ENCODE results near the gene RPTOR. TPM values are rescaled to one million over a fixed set of nuclear protein-coding genes. Genes with fewer than 3 reads are reported as not detected.
A peak's percentile ranks its signal among the peaks of the same experiment; 100 is the strongest.
"Not testable (repeated sequence)": the region's sequence is repeated elsewhere in the genome, so short reads cannot be mapped to it uniquely, and the experiment has no call there.

RPTOR gene
- total and polyA plus RNA-seq, 2 experiments from 2014 or later, result 6.6 to 16.1 TPM

DNA sequence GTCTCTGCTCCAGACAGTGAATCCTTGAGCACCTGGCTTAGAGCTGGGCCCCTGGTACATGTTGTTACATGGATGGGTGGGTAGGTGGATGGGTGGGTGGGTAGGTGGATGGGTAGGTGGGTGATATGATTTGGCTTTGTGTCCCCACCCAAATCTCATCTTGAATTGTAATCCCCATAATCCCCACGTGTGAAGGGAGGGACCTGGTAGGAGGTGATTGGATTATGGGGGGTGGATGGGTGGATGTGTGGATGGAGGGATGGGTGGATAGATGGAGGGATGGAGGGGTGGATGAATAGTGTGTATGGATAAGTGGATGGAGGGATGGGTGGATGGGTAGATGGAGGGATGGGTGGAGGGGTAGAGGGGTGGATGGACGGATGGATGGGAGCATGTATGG is 41.6 kb upstream of the RPTOR start:
- no peak overlapping the region for H3K9ac ChIP-seq
- TF ChIP-seq EZH2phosphoT487 (IDR thresholded peaks at IDR 0.05; ENCODE audit: insufficient read depth, low read depth), result no peak
- no peak for TF ChIP-seq EZH2 (IDR thresholded peaks at IDR 0.05; ENCODE audit: insufficient read depth, poor library complexity, severe bottlenecking)
- no peak overlapping the region for H2AFZ ChIP-seq
- H3K4me2 ChIP-seq (ENCODE audit: unreplicated experiment), result no peak overlapping the region
- H3K79me2 ChIP-seq (ENCODE audit: insufficient read depth), result no peaks in the 10 kb centered on the region
- no peaks in the 10 kb centered on the region for H4K20me1 ChIP-seq (ENCODE audit: insufficient read depth)
- no peaks in the 10 kb centered on the region for H3K27me3 ChIP-seq (replicated peaks; ENCODE audit: insufficient read depth)
- in situ Hi-C loops (cut with MboI), result no loop called here
- no peak overlapping the region for H3K27ac ChIP-seq
- 73% methylated on average over 2 of the region's 2 CpGs; no CpG with 5 or more reads in 1 of the 2 experiments for WGBS, 2 experiments (ENCODE audit: low coverage in 1 of 2, low lambda C conversion rate in 2 of 2, missing lambda C conversion rate in 2 of 2)
- no peak for DNase-seq
- no peak overlapping the region for H3K4me3 ChIP-seq
- no peaks in the 10 kb centered on the region for H3K36me3 ChIP-seq (ENCODE audit: low read depth)
- H3K9me2 ChIP-seq (ENCODE audit: insufficient read depth), result no peaks in the 10 kb centered on the region
- H3F3A ChIP-seq (ENCODE audit: insufficient read depth), result peaks cover 27% of the 10 kb centered on the region
- H3K9me3 ChIP-seq (ENCODE audit: low read depth), result no peaks in the 10 kb centered on the region
- peaks cover 29% of the 10 kb centered on the region for H3K4me1 ChIP-seq (ENCODE audit: insufficient read depth)

DNA sequence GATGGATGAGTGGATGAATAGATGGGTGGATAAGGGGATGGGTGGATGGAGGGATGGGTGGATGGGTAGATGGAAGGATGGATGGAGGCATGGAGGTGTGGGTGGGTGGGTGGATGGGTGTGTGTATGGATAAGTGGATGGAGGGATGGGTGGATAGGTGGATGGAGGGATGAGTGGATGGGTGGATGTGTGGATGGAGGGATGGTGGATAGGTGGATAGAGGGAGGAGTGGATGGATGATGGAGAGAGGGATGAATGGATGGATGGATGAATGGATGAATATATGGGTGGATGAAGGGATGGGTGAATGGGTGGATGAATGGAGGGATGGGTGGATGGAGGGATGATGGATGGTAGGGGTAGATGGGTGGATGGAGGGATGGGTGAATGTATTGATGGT is 40.7 kb upstream of the RPTOR start:
- no peak overlapping the region for H3K4me3 ChIP-seq
- H3K79me2 ChIP-seq (ENCODE audit: insufficient read depth), result no peaks in the 10 kb centered on the region
- no peaks in the 10 kb centered on the region for H3K27me3 ChIP-seq (replicated peaks; ENCODE audit: insufficient read depth)
- no peak overlapping the region for H2AFZ ChIP-seq
- no peaks in the 10 kb centered on the region for H3K9me2 ChIP-seq (ENCODE audit: insufficient read depth)
- H3K36me3 ChIP-seq (ENCODE audit: low read depth), result no peaks in the 10 kb centered on the region
- no peak overlapping the region for H3K9ac ChIP-seq
- TF ChIP-seq EZH2phosphoT487 (IDR thresholded peaks at IDR 0.05; ENCODE audit: insufficient read depth, low read depth), result no peak
- TF ChIP-seq EZH2 (IDR thresholded peaks at IDR 0.05; ENCODE audit: insufficient read depth, poor library complexity, severe bottlenecking), result no peak
- in situ Hi-C loops (cut with MboI), result no loop called here
- DNase-seq, result no peak
- no peaks in the 10 kb centered on the region for H3K9me3 ChIP-seq (ENCODE audit: low read depth)
- H3K4me1 ChIP-seq (ENCODE audit: insufficient read depth), result peaks cover 21% of the 10 kb centered on the region
- peaks cover 27% of the 10 kb centered on the region for H3F3A ChIP-seq (ENCODE audit: insufficient read depth)
- no peaks in the 10 kb centered on the region for H4K20me1 ChIP-seq (ENCODE audit: insufficient read depth)
- no peak overlapping the region for H3K4me2 ChIP-seq (ENCODE audit: unreplicated experiment)
- H3K27ac ChIP-seq, result no peak overlapping the region

DNA sequence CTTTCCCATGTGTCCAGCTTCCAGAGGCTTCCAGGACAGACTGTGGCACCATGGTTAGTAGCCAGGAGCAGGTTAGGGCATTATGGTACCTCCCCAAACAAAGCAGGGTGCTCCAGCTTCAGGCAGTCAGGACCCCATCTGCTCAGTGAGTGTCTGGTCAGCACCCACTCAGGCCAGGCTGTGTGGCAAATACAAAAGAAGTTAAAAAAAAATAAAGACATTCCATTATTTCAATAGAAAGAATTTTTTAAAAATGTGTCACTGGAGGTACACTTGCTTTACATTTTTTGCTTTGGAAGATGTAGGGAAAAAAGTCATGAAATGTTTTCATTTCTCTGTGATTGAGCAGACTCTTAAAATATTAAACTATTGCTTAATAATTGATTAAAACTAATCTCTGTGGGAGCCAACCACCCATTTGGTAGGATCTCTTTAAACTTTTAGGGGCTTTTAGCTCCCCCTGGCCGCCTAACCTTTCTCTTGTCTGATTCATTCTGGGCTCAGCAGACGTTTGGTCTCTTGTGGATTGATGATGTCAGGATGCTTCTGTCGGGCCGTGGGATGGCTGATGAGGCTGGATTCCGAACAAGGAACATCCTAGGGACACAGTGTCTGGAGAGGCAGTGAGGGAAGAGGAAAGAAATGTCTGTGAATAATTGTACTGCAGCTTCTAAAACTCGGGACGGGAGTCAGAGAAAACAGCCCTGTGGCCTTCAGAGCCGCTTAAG is 39.8 kb upstream of the RPTOR start:
- in situ Hi-C loops (cut with MboI), result no loop called here
- Histone ChIP-seq H3K36me3 (ENCODE audit: low read depth) (no peaks in the 10 kb centered on the region), H2AFZ (peak overlapping the region; percentile 38), H4K20me1 (ENCODE audit: insufficient read depth) (no peaks in the 10 kb centered on the region), H3K27me3 (replicated peaks; ENCODE audit: insufficient read depth) (no peaks in the 10 kb centered on the region), H3K79me2 (ENCODE audit: insufficient read depth) (no peaks in the 10 kb centered on the region), H3K4me1 (ENCODE audit: insufficient read depth) (peaks cover 21% of the 10 kb centered on the region), H3F3A (ENCODE audit: insufficient read depth) (peaks cover 27% of the 10 kb centered on the region), H3K9ac (peak overlapping the region; percentile 65), H3K4me3 (peak overlapping the region; percentile 12; the same call in 1 of the 2 replicates), H3K9me2 (ENCODE audit: insufficient read depth) (no peaks in the 10 kb centered on the region), H3K27ac (peak overlapping the region; percentile 73), H3K9me3 (ENCODE audit: low read depth) (no peaks in the 10 kb centered on the region), H3K4me2 (ENCODE audit: unreplicated experiment) (peak overlapping the region; percentile 56)
- DNase-seq, result peak; percentile 95
- WGBS, 2 experiments (ENCODE audit: low coverage in 1 of 2, low lambda C conversion rate in 2 of 2, missing lambda C conversion rate in 2 of 2), result 1 to 7% methylated on average over 8 of the region's 8 CpGs
- TF ChIP-seq EZH2phosphoT487 (IDR thresholded peaks at IDR 0.05; ENCODE audit: insufficient read depth, low read depth), result no peak
- TF ChIP-seq EZH2 (IDR thresholded peaks at IDR 0.05; ENCODE audit: insufficient read depth, poor library complexity, severe bottlenecking), result no peak

DNA sequence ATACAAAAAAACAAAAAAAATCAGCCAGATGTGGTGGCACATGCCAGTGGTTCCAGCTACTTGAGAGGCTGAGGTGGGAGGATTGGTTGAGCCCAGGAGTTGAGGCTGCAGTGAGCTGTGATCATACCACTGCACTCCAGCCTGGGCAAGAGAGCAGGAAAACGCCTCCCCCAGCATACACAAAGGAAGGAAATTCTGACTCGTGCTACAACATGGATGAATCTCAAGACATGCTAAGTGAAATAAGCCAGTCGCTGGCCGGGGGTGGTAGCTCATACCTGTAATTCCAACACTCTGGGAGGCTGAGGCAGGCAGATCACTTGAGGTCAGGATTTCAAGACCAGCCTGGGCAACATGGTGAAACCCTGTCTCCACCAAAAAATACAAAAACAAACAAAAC is 37.5 kb upstream of the RPTOR start:
- H3K27me3 ChIP-seq (replicated peaks; ENCODE audit: insufficient read depth); in situ Hi-C loops (cut with MboI); H3K9me3 ChIP-seq (ENCODE audit: low read depth); H3K27ac ChIP-seq; H3K79me2 ChIP-seq (ENCODE audit: insufficient read depth); H4K20me1 ChIP-seq (ENCODE audit: insufficient read depth); H3K36me3 ChIP-seq (ENCODE audit: low read depth); H3K9me2 ChIP-seq (ENCODE audit: insufficient read depth); H3K4me3 ChIP-seq; H3K4me2 ChIP-seq (ENCODE audit: unreplicated experiment); H2AFZ ChIP-seq; H3K9ac ChIP-seq: not testable (repeated sequence)
- DNase-seq, result peak; percentile 58
- WGBS, 2 experiments (ENCODE audit: low coverage in 1 of 2, low lambda C conversion rate in 2 of 2, missing lambda C conversion rate in 2 of 2), result 56 to 57% methylated on average over 4 of the region's 4 CpGs
- peaks cover 25% of the 10 kb centered on the region for H3K4me1 ChIP-seq (ENCODE audit: insufficient read depth)
- peaks cover 27% of the 10 kb centered on the region for H3F3A ChIP-seq (ENCODE audit: insufficient read depth)

DNA sequence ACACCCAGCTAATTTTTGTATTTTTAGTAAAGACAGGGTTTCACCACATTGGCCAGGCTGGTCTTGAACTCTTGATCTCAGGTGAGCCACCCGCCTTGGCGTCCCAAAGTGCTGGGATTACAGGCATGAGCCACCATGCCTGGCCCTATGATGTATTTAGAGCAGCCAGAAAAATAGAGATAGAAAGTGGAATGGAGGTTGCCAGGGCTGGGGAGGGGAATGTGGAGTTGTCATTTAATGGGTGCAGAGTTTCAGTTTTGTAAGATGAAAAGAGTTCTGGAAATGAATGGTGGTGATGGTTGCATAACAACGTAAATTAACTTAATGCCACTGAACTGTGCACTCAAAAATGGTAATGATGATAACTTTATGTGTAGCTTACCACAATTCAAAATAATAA is 36.7 kb upstream of the RPTOR start:
- no peaks in the 10 kb centered on the region for H4K20me1 ChIP-seq (ENCODE audit: insufficient read depth)
- H3F3A ChIP-seq (ENCODE audit: insufficient read depth), result peaks cover 27% of the 10 kb centered on the region
- no peaks in the 10 kb centered on the region for H3K79me2 ChIP-seq (ENCODE audit: insufficient read depth)
- H3K4me3 ChIP-seq, result no peak overlapping the region
- no peaks in the 10 kb centered on the region for H3K9me2 ChIP-seq (ENCODE audit: insufficient read depth)
- TF ChIP-seq EZH2phosphoT487 (IDR thresholded peaks at IDR 0.05; ENCODE audit: insufficient read depth, low read depth) (no peak), EZH2 (IDR thresholded peaks at IDR 0.05; ENCODE audit: insufficient read depth, poor library complexity, severe bottlenecking) (no peak)
- H3K4me2 ChIP-seq (ENCODE audit: unreplicated experiment), result no peak overlapping the region
- H3K9me3 ChIP-seq (ENCODE audit: low read depth), result no peaks in the 10 kb centered on the region
- H3K9ac ChIP-seq, result no peak overlapping the region
- no peak overlapping the region for H3K27ac ChIP-seq
- no peak for DNase-seq
- H2AFZ ChIP-seq, result no peak overlapping the region
- peaks cover 32% of the 10 kb centered on the region for H3K4me1 ChIP-seq (ENCODE audit: insufficient read depth)
- in situ Hi-C loops (cut with MboI), result no loop called here
- no peaks in the 10 kb centered on the region for H3K36me3 ChIP-seq (ENCODE audit: low read depth)
- WGBS, 2 experiments (ENCODE audit: low coverage in 1 of 2, low lambda C conversion rate in 2 of 2, missing lambda C conversion rate in 2 of 2), result 91 to 98% methylated on average over 3 of the region's 3 CpGs
- no peaks in the 10 kb centered on the region for H3K27me3 ChIP-seq (replicated peaks; ENCODE audit: insufficient read depth)
